Duodenal mucosa (tissue), 2 donors: ENCODE measurements around the gene SLC17A8.
A peak's percentile ranks its signal among the peaks of the same experiment; 100 is the strongest.

Source experiments
- H3K27ac ChIP-seq: one replicate; pipeline ENCODE4 v1.7.0; 2013; ENCODE audit warnings: low read depth, low read length
- H3K27me3 ChIP-seq, 2 donors: one replicate each; pipeline ENCODE4 v1.7.0; 2013; ENCODE audit warnings: low read length in 2 of 2, control low read depth in 1 of 2; ENCODE audit not compliant: insufficient read depth in 2 of 2, control insufficient read depth in 1 of 2
- H3K36me3 ChIP-seq, 2 donors: one replicate each; pipeline ENCODE4 v1.7.0; 2013; ENCODE audit warnings: low read length in 2 of 2, control low read depth in 1 of 2; ENCODE audit not compliant: insufficient read depth in 2 of 2, control insufficient read depth in 1 of 2
- H3K4me1 ChIP-seq, 2 donors: one replicate each; pipeline ENCODE4 v1.7.0; 2013; ENCODE audit warnings: low read length in 2 of 2, control low read depth in 1 of 2; ENCODE audit not compliant: insufficient read depth in 2 of 2, control insufficient read depth in 1 of 2
- H3K4me3 ChIP-seq, 2 donors: one replicate each; pipeline ENCODE4 v1.7.0; 2013; ENCODE audit warnings: low read length in 2 of 2, low read depth in 1 of 2
- H3K9ac ChIP-seq, 2 donors: one replicate each; pipeline ENCODE4 v1.7.0; 2013; ENCODE audit warnings: low read length in 2 of 2, low read depth in 1 of 2
- H3K9me3 ChIP-seq, 2 donors: one replicate each; pipeline ENCODE4 v1.7.0; 2013; ENCODE audit warnings: low read length in 2 of 2, control low read depth in 1 of 2; ENCODE audit not compliant: control insufficient read depth in 1 of 2

Gene SLC17A8

GRCh38 chr12:100364324-100364723 is 7.5 kb downstream of the SLC17A8 start:
- Histone ChIP-seq H3K9ac (no peak overlapping the region), H3K27ac (no peak overlapping the region), H3K36me3 (no peaks in the 10 kb centered on the region), H3K4me1 (peaks cover 0 to 5% of the 10 kb centered on the region in 2 donors), H3K27me3 (peaks cover 0 to 4% of the 10 kb centered on the region in 2 donors), H3K4me3 (no peak overlapping the region), H3K9me3 (no peaks in the 10 kb centered on the region)

- H3K9ac ChIP-seq = no peak overlapping the region
- no peak overlapping the region for H3K4me3 ChIP-seq
- no peaks in the 10 kb centered on the region for H3K4me1 ChIP-seq
- H3K27ac ChIP-seq = no peak overlapping the region
- no peaks in the 10 kb centered on the region for H3K9me3 ChIP-seq
- H3K27me3 ChIP-seq = no peaks in the 10 kb centered on the region
- no peaks in the 10 kb centered on the region for H3K36me3 ChIP-seq
Observed at GRCh38 chr12:100365411-100365810, 8.5 kb downstream of the SLC17A8 start.

DNA sequence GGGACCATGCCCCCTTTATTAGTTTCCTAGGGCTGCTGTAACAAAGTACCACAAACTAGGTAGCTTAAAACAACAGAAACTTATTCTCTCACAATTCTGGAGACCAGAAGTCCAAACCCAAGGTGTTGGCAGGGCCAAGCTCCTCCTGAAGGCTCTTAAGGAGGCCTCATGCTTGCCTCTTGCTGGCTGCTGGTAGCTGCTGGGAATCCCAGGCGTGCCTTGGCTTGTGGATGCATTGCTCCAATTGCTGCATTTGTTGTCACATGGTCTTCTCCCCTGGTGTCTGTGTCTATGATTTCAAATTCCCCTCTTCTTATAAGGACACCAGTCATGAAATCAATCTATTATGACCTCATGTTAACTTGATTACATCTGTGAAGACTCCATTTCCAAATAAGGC is 11.2 kb downstream of the SLC17A8 start:
- no peaks in the 10 kb centered on the region for H3K9me3 ChIP-seq
- no peaks in the 10 kb centered on the region for H3K27me3 ChIP-seq
- no peak overlapping the region for H3K27ac ChIP-seq
- no peaks in the 10 kb centered on the region for H3K4me1 ChIP-seq
- H3K4me3 ChIP-seq = no peak overlapping the region
- no peaks in the 10 kb centered on the region for H3K36me3 ChIP-seq
- H3K9ac ChIP-seq = no peak overlapping the region

DNA sequence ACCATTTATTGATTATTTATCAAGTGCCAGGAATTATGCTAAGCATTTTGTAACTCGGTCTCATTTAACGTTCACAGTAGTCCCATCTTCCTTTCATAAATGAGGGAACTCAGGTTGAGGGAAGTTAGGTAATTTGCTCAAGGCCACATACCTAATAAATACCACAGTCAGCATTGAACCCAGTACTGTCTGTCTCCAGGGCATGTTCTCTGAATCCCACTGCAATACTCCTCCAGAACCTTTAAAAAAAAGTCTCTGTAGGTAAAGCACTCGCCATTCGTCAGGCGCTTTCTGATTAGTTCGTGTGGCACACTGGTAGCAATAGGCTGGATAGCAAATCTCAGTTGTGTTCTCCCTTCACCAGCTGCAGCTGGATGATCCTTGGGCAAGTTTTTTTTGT is 14.3 kb downstream of the SLC17A8 start:
- Histone ChIP-seq H3K27me3 (no peaks in the 10 kb centered on the region), H3K4me1 (peaks cover 3 to 7% of the 10 kb centered on the region in 2 donors), H3K9me3 (no peaks in the 10 kb centered on the region), H3K9ac (no peak overlapping the region), H3K4me3 (no peak overlapping the region), H3K36me3 (no peaks in the 10 kb centered on the region), H3K27ac (no peak overlapping the region)

DNA sequence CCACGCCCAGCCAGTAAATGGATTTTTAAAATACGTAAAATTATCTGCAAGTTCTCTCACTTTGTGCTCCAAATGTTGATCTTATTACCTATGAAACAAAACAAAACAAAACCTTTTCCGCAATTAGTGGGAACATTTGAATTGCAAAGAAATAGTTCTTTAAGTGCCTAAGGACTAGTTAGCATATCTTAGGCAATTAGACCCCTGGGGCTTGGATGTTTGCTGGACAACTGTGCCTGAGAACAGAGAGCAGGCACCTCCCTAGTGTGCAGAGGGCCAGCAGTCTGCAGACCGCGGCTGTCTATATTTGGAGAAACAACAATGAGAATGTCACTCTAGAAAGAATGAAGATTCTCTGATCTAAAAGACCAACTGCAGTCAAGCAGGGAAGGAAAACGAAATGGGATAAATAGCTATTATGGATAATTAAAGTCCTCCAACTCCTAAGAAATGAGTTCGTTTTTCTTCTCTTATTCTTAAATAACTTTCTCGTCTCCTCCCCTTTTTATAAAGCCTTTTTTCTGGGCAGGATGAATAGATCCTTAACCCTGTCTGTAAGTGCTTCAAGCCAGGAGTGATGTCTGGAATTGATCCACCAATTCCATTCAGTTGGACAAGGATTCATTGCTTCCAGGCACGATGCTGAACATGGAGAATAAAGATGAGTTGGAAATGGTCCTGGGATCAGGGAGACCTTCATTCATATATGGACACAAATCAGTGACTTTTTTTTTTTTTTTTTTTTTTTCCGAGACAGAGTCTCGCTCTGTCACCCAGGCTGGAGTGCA is 16.2 kb downstream of the SLC17A8 start:
- H3K9ac ChIP-seq = no peak overlapping the region
- H3K9me3 ChIP-seq = no peaks in the 10 kb centered on the region
- no peaks in the 10 kb centered on the region for H3K36me3 ChIP-seq

DNA sequence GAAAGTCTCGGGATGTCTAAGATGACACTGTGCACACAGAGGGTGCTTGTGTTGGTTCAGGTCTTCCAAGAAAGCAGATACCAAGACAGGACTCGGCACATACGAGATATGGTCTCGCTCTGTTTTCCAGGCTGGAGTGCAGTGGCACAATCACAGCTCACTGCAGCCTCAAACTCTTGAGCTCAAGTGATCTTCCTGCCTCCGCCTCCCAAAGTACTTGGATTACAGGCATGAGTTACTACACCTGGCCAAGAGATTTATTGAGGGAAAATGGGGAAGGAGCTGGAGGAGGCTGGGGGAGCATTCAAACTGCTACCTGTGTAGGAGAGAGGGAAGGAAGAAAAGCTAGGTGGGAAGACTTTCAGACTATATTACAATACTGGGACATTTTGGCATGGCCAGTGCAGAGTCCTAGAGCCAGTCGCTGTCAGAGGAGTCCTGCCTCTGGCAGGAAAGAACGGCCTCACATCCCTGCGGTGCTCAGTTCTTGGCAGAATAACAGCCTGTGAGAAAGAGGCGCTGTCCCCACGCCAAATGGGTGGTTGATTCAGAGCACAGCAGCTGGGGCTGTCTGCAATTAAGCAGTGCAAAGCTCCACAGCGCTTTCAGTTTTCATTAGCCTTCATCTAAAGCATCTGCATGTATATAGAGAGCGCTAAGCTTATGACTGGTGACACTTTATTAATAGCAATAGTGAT is 18.3 kb downstream of the SLC17A8 start:
- H3K4me3 ChIP-seq = peak overlapping the region in 1 of 2 donors; percentile 25
- H3K9ac ChIP-seq = no peak overlapping the region

More for the DNA sequence above, 16.2 kb downstream of the SLC17A8 start:
- Histone ChIP-seq H3K27ac (no peak overlapping the region), H3K4me3 (no peak overlapping the region), H3K4me1 (peaks cover 3 to 7% of the 10 kb centered on the region in 2 donors), H3K27me3 (no peaks in the 10 kb centered on the region)

GRCh38 chr12:100376161-100376560 is 19.3 kb downstream of the SLC17A8 start:
- H3K4me1 ChIP-seq = peaks cover 3 to 7% of the 10 kb centered on the region in 2 donors
- no peak overlapping the region for H3K4me3 ChIP-seq
- H3K9me3 ChIP-seq = no peaks in the 10 kb centered on the region
- H3K9ac ChIP-seq = no peak overlapping the region
- H3K36me3 ChIP-seq = no peaks in the 10 kb centered on the region
- no peak overlapping the region for H3K27ac ChIP-seq
- no peaks in the 10 kb centered on the region for H3K27me3 ChIP-seq

More for the DNA sequence above, 18.3 kb downstream of the SLC17A8 start:
- no peaks in the 10 kb centered on the region for H3K27me3 ChIP-seq
- H3K9me3 ChIP-seq = no peaks in the 10 kb centered on the region
- no peaks in the 10 kb centered on the region for H3K36me3 ChIP-seq
- H3K27ac ChIP-seq = no peak overlapping the region
- H3K4me1 ChIP-seq = peaks cover 3 to 7% of the 10 kb centered on the region in 2 donors

GRCh38 chr12:100381379-100381778 is 24.5 kb downstream of the SLC17A8 start:
- Histone ChIP-seq H3K4me3 (no peak overlapping the region), H3K36me3 (no peaks in the 10 kb centered on the region), H3K4me1 (no peaks in the 10 kb centered on the region), H3K9me3 (no peaks in the 10 kb centered on the region), H3K27ac (no peak overlapping the region), H3K27me3 (no peaks in the 10 kb centered on the region), H3K9ac (no peak overlapping the region)

DNA sequence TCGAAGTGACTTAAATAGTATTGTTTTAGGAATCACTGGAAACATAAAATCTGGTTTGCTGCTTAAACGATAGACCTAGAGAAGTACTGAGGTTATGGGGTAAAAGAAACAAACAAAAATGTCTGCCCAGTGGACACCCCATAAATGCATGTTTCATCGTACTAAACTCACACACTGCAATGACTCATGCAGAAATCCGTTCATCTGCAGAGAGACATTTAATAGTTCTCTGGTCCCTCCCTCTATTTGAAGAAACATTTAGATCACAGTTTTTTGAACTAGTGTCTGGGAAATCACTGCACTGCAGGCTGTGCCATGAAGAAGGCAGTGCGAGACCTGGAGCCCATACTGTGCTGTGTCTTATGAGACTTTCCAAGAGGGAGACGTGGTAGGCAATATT is 25.5 kb downstream of the SLC17A8 start:
- Histone ChIP-seq H3K9ac (no peak overlapping the region), H3K4me3 (no peak overlapping the region), H3K27ac (no peak overlapping the region), H3K27me3 (no peaks in the 10 kb centered on the region), H3K9me3 (no peaks in the 10 kb centered on the region), H3K36me3 (no peaks in the 10 kb centered on the region), H3K4me1 (no peaks in the 10 kb centered on the region)
